IMR-90 (cell line): ENCODE results near the gene MRPL45.
"Not testable (repeated sequence)": the region's sequence is repeated elsewhere in the genome, so short reads cannot be mapped to it uniquely, and the experiment has no call there.

ENCODE experiments used
- CEBPB ChIP-seq: IDR thresholded peaks from 2 replicates; pipeline ENCODE4 v1.6.1; 2012; ENCODE audit warnings: low read depth, low read length, improper control_type of control experiment
- CTCF ChIP-seq: conservative IDR thresholded peaks from 2 replicates; pipeline ENCODE4 v1.5.1; 2012; ENCODE audit warnings: mild to moderate bottlenecking, low read depth, low read length, improper control_type of control experiment
- NFE2L2 ChIP-seq: fragments of 150-350 bp; IDR thresholded peaks from 2 replicates; pipeline ENCODE4 v1.6.1; 2016; ENCODE audit warnings: low read depth, mild to moderate bottlenecking, low read length
- POLR2A ChIP-seq: IDR thresholded peaks from 2 replicates; pipeline ENCODE4 v1.6.1; 2012; ENCODE audit warnings: mild to moderate bottlenecking, low read depth, low read length
- RAD21 ChIP-seq: IDR thresholded peaks from 2 replicates; pipeline ENCODE4 v1.6.1; 2012; ENCODE audit warnings: low read length, improper control_type of control experiment
- RCOR1 ChIP-seq: IDR thresholded peaks from 2 replicates; pipeline ENCODE4 v1.6.1; 2012; ENCODE audit warnings: mild to moderate bottlenecking, low read length, improper control_type of control experiment; ENCODE audit not compliant: insufficient replicate concordance
- RFX5 ChIP-seq: IDR thresholded peaks from 2 replicates; pipeline ENCODE4 v1.8.0; 2012; ENCODE audit warnings: low read depth, mild to moderate bottlenecking, low read length, moderate library complexity

DNA sequence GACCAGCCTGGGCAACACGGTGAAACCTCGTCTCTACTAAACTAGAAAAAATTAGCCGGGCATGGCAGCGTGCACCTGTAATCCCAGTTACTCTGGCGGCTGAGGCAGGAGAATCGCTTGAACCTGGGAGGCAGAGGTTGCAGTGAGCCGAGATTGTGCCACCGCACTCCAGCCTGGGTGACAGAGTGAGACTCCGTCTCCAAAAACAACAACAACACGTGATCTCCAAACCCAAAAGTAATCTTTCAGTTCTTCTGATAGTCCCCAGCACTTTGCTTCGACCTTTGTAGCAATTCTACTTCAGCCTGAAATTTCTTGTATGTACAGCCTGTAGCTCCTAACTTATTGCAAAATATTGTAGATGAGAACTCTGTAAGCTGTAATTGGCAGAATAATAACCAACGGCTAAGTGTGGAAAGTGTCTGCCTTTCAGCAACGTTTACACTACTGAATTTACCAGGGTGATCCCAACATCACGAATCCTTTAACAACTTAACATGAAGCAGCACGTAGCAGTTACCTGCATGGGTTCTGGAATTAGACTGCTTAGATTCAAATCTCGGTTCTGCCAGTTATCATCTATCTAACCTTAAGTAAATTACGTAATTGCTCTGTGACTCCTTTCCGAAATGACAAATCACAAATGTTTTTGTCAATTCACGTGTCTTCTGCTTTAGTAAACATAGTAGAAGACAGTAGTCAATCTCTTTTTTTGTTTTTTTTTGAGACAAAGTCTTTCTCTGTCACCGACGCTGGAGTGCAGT lies 1.2 kb upstream of the MRPL45 start:
- TF ChIP-seq RFX5, CTCF, POLR2A, NFE2L2, RCOR1, CEBPB, RAD21: not testable (repeated sequence)
